Natural killer cell (primary cell): ENCODE results near the gene UST. TPM values are rescaled to one million over a fixed set of nuclear protein-coding genes. Genes with fewer than 3 reads are reported as not detected.

Experiments
- ATAC-seq, 3 donors: fragments of 150-1000 bp in 2 of 3; fragments of 200-7000 bp in 1 of 3; cut with Tn5 transposase; 1 replicate in 1 of 3; 2 replicates in 2 of 3; pipeline ENCODE4 v1.10.0; 2021; ENCODE audit warnings: mild to moderate bottlenecking in 2 of 3, moderate library complexity in 2 of 3
- DNase-seq, 2 donors: peaks; one replicate each; pipeline versions ENCODE4 v3.0.0 to v3.0.0-alpha.2; 2013 to 2021; ENCODE audit warnings: mixed read lengths in 1 of 2
- H3K27ac ChIP-seq: one replicate; pipeline ENCODE4 v1.5.1; 2013; ENCODE audit warnings: mild to moderate bottlenecking, low read length
- H3K27me3 ChIP-seq: one replicate; pipeline ENCODE4 v1.6.1; 2013; ENCODE audit warnings: low read length; ENCODE audit not compliant: control insufficient read depth, insufficient read depth
- H3K36me3 ChIP-seq: one replicate; pipeline ENCODE4 v1.6.1; 2013; ENCODE audit warnings: low read length; ENCODE audit not compliant: control insufficient read depth, insufficient read depth
- H3K4me1 ChIP-seq: one replicate; pipeline ENCODE4 v1.6.1; 2013; ENCODE audit warnings: low read length; ENCODE audit not compliant: control insufficient read depth, insufficient read depth
- H3K4me3 ChIP-seq: one replicate; pipeline ENCODE4 v1.5.1; 2013; ENCODE audit warnings: low read length
- H3K9me3 ChIP-seq: one replicate; pipeline ENCODE4 v1.6.1; 2013; ENCODE audit warnings: low read length; ENCODE audit not compliant: control insufficient read depth, insufficient read depth
- H3K27ac Mint-ChIP-seq, 2 donors: one replicate each; pipeline ENCODE4 v1.8.0; 2022; ENCODE audit warnings: mild to moderate bottlenecking in 2 of 2, mixed read lengths in 2 of 2, moderate library complexity in 1 of 2
- H3K27me3 Mint-ChIP-seq, 2 donors: one replicate each; pipeline ENCODE4 v1.8.0; 2022; ENCODE audit warnings: low read depth in 2 of 2, mixed read lengths in 2 of 2
- H3K36me3 Mint-ChIP-seq: one replicate; pipeline ENCODE4 v1.8.0; 2022; ENCODE audit warnings: mixed read lengths
- H3K4me1 Mint-ChIP-seq, 2 donors: one replicate each; pipeline ENCODE4 v1.8.0; 2022; ENCODE audit warnings: mixed read lengths in 2 of 2
- H3K4me3 Mint-ChIP-seq: one replicate; pipeline ENCODE4 v1.8.0; 2022; ENCODE audit warnings: mild to moderate bottlenecking, moderate library complexity, mixed read lengths
- H3K9me3 Mint-ChIP-seq, 2 donors: one replicate each; pipeline ENCODE4 v1.8.0; 2022; ENCODE audit warnings: mixed read lengths in 2 of 2
- WGBS: methylation state at CpG from one replicate; pipeline ENCODE4 v1.1.7; 2013; ENCODE audit warnings: missing lambda C conversion rate; ENCODE audit not compliant: insufficient coverage; 5-methylcytosine and 5-hydroxymethylcytosine counted together
- intact Hi-C: fragments of 100-400 bp; cut with micrococcal nuclease; formaldehyde crosslinking; loops from one replicate; pipeline ENCODE4 v1.14.2; 2022
- total RNA-seq, 4 donors: library from RNA; stranded (reverse); fragments of 120-200 nt in 1 of 4; gene quantifications; one replicate each; pipeline versions ENCODE4 v1.2.3 to v1.2.4, GENCODE V29; 2013 to 2022
- TF ChIP-seq, protein P1 (sequence below): fragments of 200-600 bp; IDR thresholded peaks from one replicate; pipeline ENCODE4 v1.8.0; 2022; ENCODE audit warnings: antibody characterized with exemption

UST gene
- total RNA-seq, 3 donors from 2014 or later (not counting 1 experiment from before 2014, with no cell fraction given), result 6.3 to 11.9 (median 10.6) TPM

DNA sequence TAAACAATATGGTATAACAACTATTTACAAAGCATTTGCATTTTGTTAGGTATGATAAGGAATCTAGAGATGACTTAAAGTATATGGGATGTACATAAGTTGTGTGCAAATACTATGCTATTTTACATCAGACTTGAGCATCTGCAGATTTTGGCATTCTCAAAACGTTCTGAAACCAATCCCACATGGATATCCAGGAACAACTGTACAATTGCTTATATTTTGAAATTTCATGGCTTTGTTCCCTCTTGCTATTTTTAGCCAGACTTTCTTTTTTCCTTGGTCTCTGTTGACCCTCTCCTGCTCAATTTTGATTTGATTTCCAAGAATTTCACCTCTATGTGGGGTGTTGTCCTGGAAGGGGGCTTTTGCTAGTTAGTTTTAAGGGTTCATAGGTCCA lies 32.9 kb upstream of the UST start:
- Mint-ChIP-seq H3K36me3 (peaks cover 17% of the 10 kb centered on the region), H3K27ac (no peak overlapping the region), H3K27me3 (peaks cover 0 to 10% of the 10 kb centered on the region in 2 donors), H3K9me3 (peaks cover 3 to 9% of the 10 kb centered on the region in 2 donors), H3K4me3 (no peak overlapping the region), H3K4me1 (no peaks in the 10 kb centered on the region)
- no peaks in the 10 kb centered on the region for H3K4me1 ChIP-seq
- no peaks in the 10 kb centered on the region for H3K27me3 ChIP-seq
- DNase-seq (no peak), ATAC-seq (no peak)
- no peaks in the 10 kb centered on the region for H3K36me3 ChIP-seq
- no peak overlapping the region for H3K27ac ChIP-seq
- no peak overlapping the region for H3K4me3 ChIP-seq
- 73% methylated on average over 1 of the region's 1 CpG for WGBS
- intact Hi-C loops, result no loop called here
- TF ChIP-seq, protein P1, sequence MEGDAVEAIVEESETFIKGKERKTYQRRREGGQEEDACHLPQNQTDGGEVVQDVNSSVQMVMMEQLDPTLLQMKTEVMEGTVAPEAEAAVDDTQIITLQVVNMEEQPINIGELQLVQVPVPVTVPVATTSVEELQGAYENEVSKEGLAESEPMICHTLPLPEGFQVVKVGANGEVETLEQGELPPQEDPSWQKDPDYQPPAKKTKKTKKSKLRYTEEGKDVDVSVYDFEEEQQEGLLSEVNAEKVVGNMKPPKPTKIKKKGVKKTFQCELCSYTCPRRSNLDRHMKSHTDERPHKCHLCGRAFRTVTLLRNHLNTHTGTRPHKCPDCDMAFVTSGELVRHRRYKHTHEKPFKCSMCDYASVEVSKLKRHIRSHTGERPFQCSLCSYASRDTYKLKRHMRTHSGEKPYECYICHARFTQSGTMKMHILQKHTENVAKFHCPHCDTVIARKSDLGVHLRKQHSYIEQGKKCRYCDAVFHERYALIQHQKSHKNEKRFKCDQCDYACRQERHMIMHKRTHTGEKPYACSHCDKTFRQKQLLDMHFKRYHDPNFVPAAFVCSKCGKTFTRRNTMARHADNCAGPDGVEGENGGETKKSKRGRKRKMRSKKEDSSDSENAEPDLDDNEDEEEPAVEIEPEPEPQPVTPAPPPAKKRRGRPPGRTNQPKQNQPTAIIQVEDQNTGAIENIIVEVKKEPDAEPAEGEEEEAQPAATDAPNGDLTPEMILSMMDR, result no peak
- no peaks in the 10 kb centered on the region for H3K9me3 ChIP-seq

DNA sequence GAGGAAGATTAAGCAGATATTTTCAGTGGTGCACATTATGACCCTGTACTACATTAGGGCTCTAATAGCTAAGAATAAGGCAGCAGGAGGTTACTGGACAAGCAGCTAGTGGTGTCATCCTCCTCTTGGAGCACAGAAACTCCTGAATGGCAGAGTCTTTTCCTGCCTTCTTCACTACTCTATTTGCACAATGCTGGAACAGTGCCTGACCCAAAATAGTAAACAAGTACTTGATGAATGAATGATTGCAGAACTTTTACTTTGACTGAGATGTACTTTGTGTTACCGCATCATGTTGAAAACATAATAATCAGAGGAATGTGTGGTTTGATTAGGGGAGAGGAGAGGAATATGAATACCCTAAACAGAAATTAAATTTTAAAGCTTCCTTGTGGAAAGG lies 30.0 kb upstream of the UST start:
- Mint-ChIP-seq H3K9me3 (peaks cover 3 to 9% of the 10 kb centered on the region in 2 donors), H3K4me3 (no peak overlapping the region), H3K4me1 (no peaks in the 10 kb centered on the region), H3K27ac (no peak overlapping the region), H3K36me3 (peaks cover 17% of the 10 kb centered on the region), H3K27me3 (peaks cover 11 to 24% of the 10 kb centered on the region in 2 donors)
- 38% methylated on average over 1 of the region's 1 CpG for WGBS
- no peaks in the 10 kb centered on the region for H3K27me3 ChIP-seq
- no peaks in the 10 kb centered on the region for H3K36me3 ChIP-seq
- DNase-seq (no peak), ATAC-seq (no peak)
- H3K27ac ChIP-seq, result no peak overlapping the region
- H3K9me3 ChIP-seq, result no peaks in the 10 kb centered on the region
- TF ChIP-seq, protein P1, result no peak
- H3K4me3 ChIP-seq, result no peak overlapping the region
- intact Hi-C loops, result no loop called here
- no peaks in the 10 kb centered on the region for H3K4me1 ChIP-seq

DNA sequence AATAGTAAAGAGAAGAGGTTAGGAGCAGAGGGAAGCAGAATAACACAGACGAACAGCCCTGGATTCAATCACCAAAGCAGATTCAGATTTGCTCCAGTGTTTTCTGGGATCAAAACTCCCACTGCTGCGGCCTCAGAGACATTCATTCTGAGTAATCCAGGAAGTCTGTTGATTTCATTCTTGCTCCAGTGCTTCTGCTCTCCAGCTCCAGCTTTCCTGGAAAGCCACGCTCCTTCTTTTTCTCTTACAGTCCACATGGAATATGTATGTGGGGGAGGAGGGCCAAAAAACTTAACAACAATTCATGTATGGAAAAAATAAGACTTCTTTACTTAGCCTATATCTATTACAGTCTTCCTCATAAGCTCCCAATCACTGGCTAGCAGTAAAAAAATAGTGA lies 26.4 kb upstream of the UST start:
- Mint-ChIP-seq H3K36me3 (no peaks in the 10 kb centered on the region), H3K27ac (no peak overlapping the region), H3K27me3 (peaks cover 20 to 32% of the 10 kb centered on the region in 2 donors), H3K4me3 (no peak overlapping the region), H3K9me3 (no peaks in the 10 kb centered on the region), H3K4me1 (no peaks in the 10 kb centered on the region)
- TF ChIP-seq, protein P1, result no peak
- DNase-seq, result no peak
- Histone ChIP-seq H3K9me3 (no peaks in the 10 kb centered on the region), H3K4me1 (no peaks in the 10 kb centered on the region), H3K36me3 (no peaks in the 10 kb centered on the region), H3K27me3 (no peaks in the 10 kb centered on the region), H3K4me3 (no peak overlapping the region), H3K27ac (no peak overlapping the region)
- 96% methylated on average over 2 of the region's 3 CpGs for WGBS
- no peak for ATAC-seq
- intact Hi-C loops, result no loop called here

DNA sequence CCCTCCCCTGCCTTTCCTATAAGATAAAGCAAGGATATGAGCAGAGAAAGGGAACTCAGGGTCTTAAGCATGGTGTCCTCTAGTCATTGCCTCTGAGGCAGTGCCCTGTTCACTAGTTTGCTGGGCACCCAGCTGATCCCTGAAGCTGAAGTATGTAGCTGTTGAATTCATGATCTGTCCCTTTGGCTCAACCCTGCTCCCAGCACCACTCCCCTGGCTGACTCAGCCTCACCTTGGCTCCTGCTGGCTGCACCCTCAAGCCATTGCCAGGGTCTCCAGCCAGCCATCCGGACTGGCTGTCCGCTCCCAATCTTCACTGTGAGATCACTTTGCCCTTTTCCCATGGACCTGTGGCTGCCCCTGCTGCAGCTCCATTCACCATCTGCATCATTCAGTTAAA lies 25.9 kb upstream of the UST start:
- Histone ChIP-seq H3K27ac (no peak overlapping the region), H3K27me3 (no peaks in the 10 kb centered on the region), H3K36me3 (no peaks in the 10 kb centered on the region), H3K4me1 (no peaks in the 10 kb centered on the region), H3K9me3 (no peaks in the 10 kb centered on the region), H3K4me3 (no peak overlapping the region)
- H3K9me3 Mint-ChIP-seq, result no peaks in the 10 kb centered on the region
- H3K27ac Mint-ChIP-seq, result no peak overlapping the region
- 96% methylated on average over 2 of the region's 2 CpGs for WGBS
- no peak for ATAC-seq
- no peak overlapping the region for H3K4me3 Mint-ChIP-seq
- no peak for DNase-seq
- intact Hi-C loops, result no loop called here
- no peaks in the 10 kb centered on the region for H3K36me3 Mint-ChIP-seq
- peaks cover 20 to 33% of the 10 kb centered on the region in 2 donors for H3K27me3 Mint-ChIP-seq
- TF ChIP-seq, protein P1, result no peak
- H3K4me1 Mint-ChIP-seq, result no peaks in the 10 kb centered on the region
